ENCODE results near the gene CFAP251. TPM values are rescaled to one million over a fixed set of nuclear protein-coding genes. Genes with fewer than 3 reads are reported as not detected.
"Not testable (repeated sequence)": the region's sequence is repeated elsewhere in the genome, so short reads cannot be mapped to it uniquely, and the experiment has no call there.

Gene CFAP251, protein sequence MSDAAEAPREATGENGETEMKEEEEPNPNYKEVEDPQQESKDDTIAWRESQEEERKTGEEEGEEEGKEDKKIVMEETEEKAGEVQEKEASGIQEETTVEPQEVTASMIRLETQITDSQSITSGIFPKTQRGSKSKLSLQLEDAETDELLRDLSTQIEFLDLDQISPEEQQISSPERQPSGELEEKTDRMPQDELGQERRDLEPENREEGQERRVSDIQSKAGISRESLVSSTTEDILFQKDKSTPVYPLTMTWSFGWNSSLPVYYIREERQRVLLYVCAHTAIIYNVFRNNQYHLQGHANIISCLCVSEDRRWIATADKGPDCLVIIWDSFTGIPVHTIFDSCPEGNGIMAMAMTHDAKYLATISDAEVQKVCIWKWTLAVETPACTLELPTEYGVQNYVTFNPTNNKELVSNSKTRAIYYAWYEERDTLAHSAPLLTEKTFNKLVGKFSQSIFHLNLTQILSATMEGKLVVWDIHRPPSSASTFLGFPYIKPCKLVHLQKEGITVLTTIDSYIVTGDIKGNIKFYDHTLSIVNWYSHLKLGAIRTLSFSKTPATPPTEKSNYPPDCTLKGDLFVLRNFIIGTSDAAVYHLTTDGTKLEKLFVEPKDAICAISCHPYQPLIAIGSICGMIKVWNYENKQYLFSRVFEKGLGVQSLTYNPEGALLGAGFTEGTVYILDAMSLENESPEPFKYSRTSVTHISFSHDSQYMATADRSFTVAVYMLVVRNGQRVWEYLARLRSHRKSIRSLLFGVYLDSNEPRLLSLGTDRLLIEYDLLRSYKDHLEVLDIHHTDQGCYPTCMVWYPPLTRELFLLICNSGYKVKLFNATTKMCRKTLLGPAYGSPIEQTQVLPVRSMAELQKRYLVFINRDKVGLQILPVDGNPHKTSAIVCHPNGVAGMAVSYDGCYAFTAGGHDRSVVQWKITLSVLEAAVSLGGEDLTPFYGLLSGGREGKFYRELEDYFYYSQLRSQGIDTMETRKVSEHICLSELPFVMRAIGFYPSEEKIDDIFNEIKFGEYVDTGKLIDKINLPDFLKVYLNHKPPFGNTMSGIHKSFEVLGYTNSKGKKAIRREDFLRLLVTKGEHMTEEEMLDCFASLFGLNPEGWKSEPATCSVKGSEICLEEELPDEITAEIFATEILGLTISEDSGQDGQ
- 0.91 TPM for total RNA-seq
- long read RNA-seq, partial matches to known transcripts: 0 of 4 reads
- long read RNA-seq, other reads (novel, unspliced or antisense): 4 of 4 reads

- Histone ChIP-seq H3K4me1 (peaks cover 23% of the 10 kb centered on the region), H3K4me3 (peak within 1 kb of the TSS; percentile 69), H3K27me3 (ENCODE audit: low read depth) (no peaks in the 10 kb centered on the region), H3K27ac (replicated peaks) (peak within 1 kb of the TSS; percentile 39), H3K9me3 (replicated peaks) (no peaks in the 10 kb centered on the region), H3K36me3 (peaks cover 44% of the 10 kb centered on the region)
- TF ChIP-seq CTCF (IDR thresholded peaks at IDR 0.05; ENCODE audit: borderline replicate concordance): peak; percentile 75
- peak; percentile 95 for DNase-seq
- intact Hi-C loops (cut with micrococcal nuclease): loop anchor here (10.0 kb wide), 1 partner anchor 207 kb away; no protein-coding TSS in a partner anchor
Observed at GRCh38 chr12:121917950-121918678, at the start of gene CFAP251. TSS of gene CFAP251 (plus strand) at chr12:121918592. CDS start at chr12:121921306, 2,714 bp downstream.

DNA sequence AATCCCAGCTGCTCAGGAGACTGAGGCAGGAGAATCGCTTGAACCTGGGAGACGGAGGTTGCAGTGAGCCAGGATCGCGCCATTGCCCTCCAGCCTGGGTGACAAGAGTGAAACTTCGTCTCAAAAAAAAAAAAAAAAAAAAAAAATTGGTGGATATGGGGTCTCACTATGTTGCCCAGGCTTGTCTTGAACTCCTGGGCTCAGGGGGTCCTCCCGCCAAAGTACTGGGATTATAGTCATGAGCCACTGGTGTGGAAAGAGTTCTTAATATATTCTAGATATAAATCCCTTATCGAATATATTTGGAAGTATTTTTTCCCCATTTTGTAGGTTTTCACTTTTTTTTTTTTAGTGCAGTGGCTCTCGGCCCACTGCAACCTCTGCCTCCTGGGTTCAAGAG is 49.2 kb upstream of the CFAP251 start:
- H3K9me3 ChIP-seq (replicated peaks); H3K4me1 ChIP-seq; H3K27ac ChIP-seq (replicated peaks); H3K27me3 ChIP-seq (ENCODE audit: low read depth); DNase-seq; intact Hi-C loops (cut with micrococcal nuclease); H3K4me3 ChIP-seq; H3K36me3 ChIP-seq: not testable (repeated sequence)

DNA sequence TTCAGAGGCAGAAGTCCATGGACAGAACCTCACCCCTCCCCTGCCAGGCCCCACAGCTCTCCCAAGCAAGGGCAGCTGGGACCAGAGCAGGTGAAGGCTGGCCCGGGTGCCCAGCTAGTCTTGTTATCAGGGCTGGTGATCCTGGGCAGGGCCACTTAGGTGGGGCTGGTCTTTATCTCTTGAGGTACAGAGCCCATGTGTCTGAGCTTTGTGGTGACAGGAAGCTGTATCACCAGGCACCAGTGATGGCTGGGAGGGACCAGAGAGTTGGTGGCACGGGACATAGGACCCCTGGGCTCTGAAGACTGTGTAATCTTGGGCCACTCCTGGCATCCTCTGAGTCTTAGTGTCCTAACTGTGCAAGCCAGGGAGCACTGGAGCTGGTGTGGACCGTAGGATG is 46.9 kb upstream of the CFAP251 start:
- intact Hi-C loops (cut with micrococcal nuclease): no loop called here
- Histone ChIP-seq H3K4me1 (no peaks in the 10 kb centered on the region), H3K4me3 (no peak overlapping the region), H3K36me3 (no peaks in the 10 kb centered on the region), H3K27me3 (ENCODE audit: low read depth) (no peaks in the 10 kb centered on the region), H3K27ac (replicated peaks) (no peak overlapping the region), H3K9me3 (replicated peaks) (no peaks in the 10 kb centered on the region)
- DNase-seq: no peak
- TF ChIP-seq CTCF (IDR thresholded peaks at IDR 0.05; ENCODE audit: borderline replicate concordance): no peak

GRCh38 chr12:121872546-121873215 is 45.7 kb upstream of the CFAP251 start:
- no peak overlapping the region for H3K27ac ChIP-seq (replicated peaks)
- no peak for TF ChIP-seq CTCF (IDR thresholded peaks at IDR 0.05; ENCODE audit: borderline replicate concordance)
- intact Hi-C loops (cut with micrococcal nuclease): no loop called here
- H3K4me3 ChIP-seq: no peak overlapping the region
- no peaks in the 10 kb centered on the region for H3K27me3 ChIP-seq (ENCODE audit: low read depth)
- peak; percentile 31 for DNase-seq
- no peaks in the 10 kb centered on the region for H3K4me1 ChIP-seq
- H3K36me3 ChIP-seq: no peaks in the 10 kb centered on the region
- no peaks in the 10 kb centered on the region for H3K9me3 ChIP-seq (replicated peaks)

DNA sequence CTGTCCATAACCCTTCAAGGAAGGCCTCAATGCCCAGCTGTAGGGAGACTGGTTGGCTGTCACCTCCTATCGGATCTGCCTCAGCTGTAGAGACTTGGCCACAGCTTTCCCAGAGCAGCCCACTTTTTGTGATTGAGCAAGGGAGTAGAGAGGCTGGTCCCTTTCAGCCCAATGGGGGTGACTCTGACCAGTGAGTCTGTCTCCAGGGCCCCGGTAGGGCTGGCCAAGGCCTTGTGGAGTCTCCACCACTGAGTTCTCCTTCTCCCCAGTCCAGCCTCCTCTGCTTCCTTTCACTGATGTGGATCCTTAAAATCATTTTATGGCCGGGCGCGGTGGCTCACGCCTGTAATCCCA is 45.2 kb upstream of the CFAP251 start:
- intact Hi-C loops (cut with micrococcal nuclease): no loop called here
- Histone ChIP-seq H3K27me3 (ENCODE audit: low read depth) (no peaks in the 10 kb centered on the region), H3K4me3 (no peak overlapping the region), H3K27ac (replicated peaks) (no peak overlapping the region), H3K36me3 (no peaks in the 10 kb centered on the region), H3K9me3 (replicated peaks) (no peaks in the 10 kb centered on the region), H3K4me1 (no peaks in the 10 kb centered on the region)
- TF ChIP-seq CTCF (IDR thresholded peaks at IDR 0.05; ENCODE audit: borderline replicate concordance): no peak
- DNase-seq: no peak

All from left ventricle myocardium inferior (tissue), 1 donor.